Embryonic facial prominence (tissue), 1 donor: Measurements from ENCODE around the gene PAFAH1B2.
"Not testable (repeated sequence)": the region's sequence is repeated elsewhere in the genome, so short reads cannot be mapped to it uniquely, and the experiment has no call there.

ENCODE experiments used
- DNase-seq: peaks from one replicate; pipeline ENCODE4 v3.0.0-alpha.2; 2016; ENCODE audit errors: extremely low spot score

Gene PAFAH1B2

GRCh38 chr11:117127171-117127901, 16.8 kb upstream of the PAFAH1B2 start:
- no peak for DNase-seq

GRCh38 chr11:117128289-117128688, 15.8 kb upstream of the PAFAH1B2 start:
- no peak for DNase-seq

DNA sequence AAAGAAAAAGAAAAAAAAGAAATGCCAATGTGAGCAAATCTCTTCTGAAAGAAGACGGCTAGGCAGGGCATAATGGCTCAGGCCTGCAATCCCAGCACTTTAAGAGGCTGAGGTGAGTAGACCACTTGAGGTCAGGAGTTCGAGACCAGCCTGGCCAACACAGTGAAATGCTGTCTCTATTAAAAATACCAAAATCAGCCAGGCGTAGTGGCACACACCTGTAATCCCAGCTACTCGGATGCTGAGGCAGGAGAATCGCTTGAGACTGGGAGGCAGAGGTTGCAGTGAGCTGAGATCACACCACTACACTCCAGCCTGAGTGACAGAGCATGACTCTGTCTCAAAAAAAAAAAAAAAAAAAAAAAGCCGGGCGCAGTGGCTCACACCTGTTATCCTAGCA, 13.7 kb upstream of the PAFAH1B2 start:
- not testable (repeated sequence) for DNase-seq

DNA sequence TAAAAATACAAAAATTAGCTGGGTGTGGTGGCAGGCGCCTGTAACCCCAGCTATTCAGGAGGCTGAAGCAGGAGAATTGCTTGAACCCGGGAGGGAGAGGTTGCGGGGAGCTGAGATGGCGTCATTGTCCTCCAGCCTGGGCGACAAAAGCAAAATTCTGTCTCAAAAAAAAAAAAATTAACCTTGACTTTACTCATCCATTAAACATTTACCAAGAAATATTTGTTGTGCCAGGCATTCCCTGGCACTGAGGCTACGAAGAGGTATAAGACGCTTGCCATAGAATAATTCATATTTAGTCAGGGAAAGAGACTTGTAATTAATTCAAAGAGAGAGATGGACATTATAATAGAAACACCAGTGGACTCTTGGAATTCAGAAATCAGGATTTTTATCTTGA, 13.2 kb upstream of the PAFAH1B2 start:
- no peak for DNase-seq

DNA sequence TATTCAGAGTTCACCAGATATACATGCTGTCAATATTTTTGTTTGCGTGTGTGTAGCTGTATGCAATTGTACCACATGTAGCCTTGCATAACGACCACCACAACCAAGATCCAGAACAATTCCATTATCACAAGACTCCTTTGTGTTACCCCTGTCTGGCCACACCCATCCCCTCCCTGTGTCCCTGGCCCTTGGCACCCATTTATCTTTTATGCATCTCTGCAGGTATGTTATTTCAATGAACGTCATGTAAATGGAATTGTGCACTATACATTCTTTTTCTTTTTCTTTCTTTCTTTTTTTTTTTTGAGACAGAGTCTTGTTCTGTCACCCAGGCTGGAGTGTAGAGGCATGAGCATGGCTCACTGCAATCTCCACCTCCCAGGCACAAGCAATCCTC, 9.7 kb upstream of the PAFAH1B2 start:
- DNase-seq = no peak

- not testable (repeated sequence) for DNase-seq
These were observed 9.1 kb upstream of the PAFAH1B2 start for GRCh38 chr11:117134979-117135378.

DNA sequence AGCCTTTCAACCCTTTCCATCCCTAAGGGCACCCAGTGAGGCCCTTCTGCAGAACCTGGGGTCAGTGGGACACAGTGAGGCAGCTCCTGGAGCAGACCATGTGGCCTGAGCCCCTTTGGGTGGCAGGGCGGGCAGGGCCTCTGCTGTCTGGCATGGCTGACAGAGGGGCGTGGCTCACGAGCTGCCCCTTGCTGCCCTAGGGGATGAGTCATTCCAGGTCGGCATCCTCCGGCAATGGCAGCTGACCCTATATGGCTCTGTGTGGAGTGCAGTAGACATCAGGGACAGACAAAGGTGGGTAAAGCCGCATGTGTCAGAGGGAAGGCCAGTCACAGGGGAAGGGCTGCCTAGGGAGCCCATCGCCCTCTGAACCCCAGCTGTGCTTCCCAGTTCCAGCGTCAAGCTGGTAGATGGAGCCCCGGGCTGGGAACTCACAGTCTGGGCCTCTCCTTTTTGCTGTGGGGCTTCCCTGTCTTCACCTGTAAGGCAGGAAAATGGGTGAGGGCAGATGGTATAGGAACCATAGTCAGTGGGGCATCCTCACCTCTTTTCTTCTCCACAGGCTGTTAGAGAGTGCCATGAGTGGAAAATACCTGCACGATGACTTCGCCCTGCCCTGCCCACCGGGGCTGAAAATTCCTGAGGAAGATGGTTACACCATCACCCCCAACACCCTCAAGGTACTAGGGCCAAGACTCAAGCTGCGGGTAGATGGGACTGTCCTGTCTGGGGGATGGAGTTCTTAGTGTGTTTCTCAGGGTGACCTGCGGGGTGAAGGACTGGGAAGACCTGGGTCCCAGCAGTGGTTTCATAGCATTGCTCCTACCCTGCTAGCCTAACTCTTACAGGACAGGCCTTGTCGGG, 6.6 kb upstream of the PAFAH1B2 start:
- not testable (repeated sequence) for DNase-seq

DNA sequence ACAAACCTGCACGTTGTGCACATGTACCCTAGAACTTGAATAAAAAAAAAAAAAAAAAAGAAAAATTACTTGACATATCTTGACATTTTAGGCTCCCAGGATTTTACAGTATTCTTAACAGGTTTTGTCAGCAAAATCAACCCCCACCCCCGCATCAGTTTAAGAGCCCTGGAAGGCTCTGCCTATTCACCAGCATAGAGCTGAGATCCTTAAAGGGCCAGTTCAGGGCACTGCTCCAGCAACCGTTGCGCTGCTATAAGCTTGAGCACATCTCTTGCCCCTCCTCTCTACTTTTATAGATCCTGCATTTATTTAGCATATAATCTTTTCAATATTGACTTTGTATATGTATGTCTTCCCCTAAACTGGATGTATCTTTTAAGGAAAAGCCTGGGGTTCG, 697 bp upstream of the PAFAH1B2 start:
- peak; percentile 29 for DNase-seq

GRCh38 chr11:117144477-117145392, 648 bp downstream of the PAFAH1B2 start:
- peak; percentile 16 for DNase-seq

DNA sequence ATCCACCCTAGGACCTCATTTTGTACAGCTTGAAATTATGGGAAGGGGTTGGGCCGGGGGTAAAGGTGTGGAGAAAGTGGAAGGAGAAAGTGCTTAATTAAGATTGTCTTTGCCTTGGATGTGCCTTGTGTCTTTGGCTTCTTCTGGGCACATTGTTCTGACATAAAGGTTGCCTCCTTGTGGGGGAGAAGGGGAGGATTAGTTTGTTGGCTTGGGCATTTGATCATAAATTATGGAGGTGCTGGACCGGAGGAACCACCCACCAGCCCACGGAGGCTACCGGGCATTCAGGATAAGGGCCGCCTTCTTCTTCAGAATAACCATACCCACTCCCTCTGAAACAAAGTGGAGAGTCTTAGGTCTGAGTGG, 1.3 kb downstream of the PAFAH1B2 start:
- DNase-seq = no peak

DNA sequence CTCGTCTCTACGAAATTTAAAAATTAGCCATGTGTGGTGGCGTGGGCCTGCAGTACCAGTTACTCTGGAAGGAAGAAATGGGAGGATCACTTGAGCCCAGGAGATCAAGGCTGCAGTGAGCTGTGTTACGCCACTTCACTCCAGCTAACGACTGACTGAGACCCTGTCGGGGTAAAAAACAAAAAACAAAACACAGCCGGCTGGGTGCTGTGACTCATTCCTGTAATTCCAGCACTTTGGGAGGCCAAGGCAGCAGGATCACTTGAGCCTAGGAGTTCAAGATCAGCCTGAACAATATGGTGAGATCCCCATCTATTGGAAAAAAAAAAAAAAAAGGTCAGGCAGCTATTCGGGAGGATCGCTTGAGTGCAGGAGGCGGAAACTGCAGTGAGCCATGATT, 2.4 kb downstream of the PAFAH1B2 start:
- DNase-seq = no peak

- DNase-seq = no peak
These were observed 8.0 kb downstream of the PAFAH1B2 start for GRCh38 chr11:117152066-117152465.

GRCh38 chr11:117154468-117154867, 10.4 kb downstream of the PAFAH1B2 start:
- no peak for DNase-seq

DNA sequence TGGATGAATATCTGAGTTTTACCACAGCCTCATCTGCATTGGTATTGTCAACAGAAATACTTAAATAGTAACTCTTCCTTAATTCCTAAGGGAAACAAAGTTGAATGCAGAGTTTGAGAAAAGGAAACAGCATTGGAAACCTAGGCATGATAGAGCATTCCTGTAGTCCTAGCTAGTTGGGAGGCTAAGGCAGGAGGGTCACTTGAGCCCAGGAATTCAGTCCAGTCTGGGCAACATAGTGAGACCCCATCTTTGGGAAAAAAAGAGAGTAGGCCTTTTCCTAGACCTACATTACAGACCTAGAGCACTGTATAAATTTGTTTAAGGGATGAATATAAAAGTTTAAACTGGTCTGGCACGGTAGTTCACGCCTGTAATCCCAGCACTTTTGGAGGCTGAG, 13.4 kb downstream of the PAFAH1B2 start:
- no peak for DNase-seq

DNA sequence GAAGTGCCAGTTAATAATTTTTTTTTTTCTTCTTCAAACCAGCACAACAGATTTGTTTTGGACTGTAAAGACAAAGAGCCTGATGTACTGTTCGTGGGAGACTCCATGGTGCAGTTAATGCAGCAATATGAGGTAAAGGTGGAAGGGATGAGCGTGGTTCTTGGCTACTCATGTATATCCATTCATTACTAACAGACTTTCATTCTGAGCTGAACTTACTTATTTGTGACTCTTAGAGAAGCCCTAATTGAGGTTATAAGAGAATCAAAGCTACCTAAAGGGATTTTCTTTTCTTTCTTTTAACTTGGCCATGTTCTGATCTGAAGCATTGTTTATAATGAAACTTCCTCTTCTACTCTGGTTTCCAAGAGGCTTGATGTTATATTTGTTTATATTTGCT, 15.8 kb downstream of the PAFAH1B2 start:
- no peak for DNase-seq

GRCh38 chr11:117160826-117161225, 16.7 kb downstream of the PAFAH1B2 start:
- no peak for DNase-seq

DNA sequence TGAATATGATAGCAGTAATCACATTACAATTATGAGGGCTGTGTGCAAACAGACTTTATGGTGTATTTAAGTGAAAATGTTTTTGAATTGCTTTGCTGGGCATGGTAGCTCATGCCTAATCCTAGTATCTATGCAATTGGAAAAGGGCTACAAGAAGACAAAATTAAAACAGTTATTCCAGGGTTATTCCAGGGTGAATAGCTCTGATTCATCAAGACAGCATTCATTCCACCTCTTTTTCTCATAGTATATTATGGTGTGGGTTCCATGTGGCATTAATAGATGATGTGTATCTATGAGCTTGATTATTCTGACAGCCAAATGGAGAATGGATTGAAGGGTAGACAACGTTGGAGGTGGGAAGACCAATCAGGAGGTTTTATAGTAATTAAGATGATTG, 22.4 kb downstream of the PAFAH1B2 start:
- DNase-seq = no peak

DNA sequence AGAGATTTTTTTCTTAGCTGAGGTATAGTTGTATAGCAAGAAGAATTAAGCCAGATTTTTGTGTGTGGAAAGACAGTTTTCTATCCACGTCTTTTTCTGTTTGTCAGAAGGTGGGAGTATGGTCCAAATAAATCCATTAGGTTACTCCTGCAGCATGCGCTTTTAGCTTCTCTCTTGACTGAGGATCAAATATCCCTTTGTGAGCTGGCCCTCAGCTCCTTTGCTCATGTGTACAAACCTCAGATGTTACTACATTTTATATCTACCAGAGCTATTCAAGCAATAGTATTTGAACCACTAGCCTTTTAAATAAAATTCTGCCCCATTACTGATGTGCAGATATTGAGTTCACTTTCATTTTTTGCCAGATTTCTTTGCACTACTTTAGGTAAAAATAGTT, 25.6 kb downstream of the PAFAH1B2 start:
- no peak for DNase-seq

GRCh38 chr11:117170210-117170609, 26.1 kb downstream of the PAFAH1B2 start:
- no peak for DNase-seq

DNA sequence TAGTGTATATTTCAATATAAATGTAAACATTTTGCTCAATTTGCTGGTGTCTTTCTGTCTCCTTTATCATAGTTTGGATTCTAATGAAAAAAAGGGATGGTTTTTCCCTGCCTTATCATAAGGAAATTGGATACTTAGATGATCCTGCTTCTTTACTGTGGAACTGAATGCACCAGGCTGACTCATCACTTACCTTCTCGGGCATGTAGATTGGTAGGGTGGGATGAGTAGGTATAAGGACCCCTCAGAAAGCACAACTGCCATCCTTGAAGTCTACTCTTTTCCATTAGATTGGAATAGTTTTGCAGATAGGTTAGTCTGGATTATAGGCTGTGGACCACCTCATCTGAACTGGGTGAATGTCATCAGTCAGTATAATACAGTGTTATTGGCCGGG, 26.9 kb downstream of the PAFAH1B2 start:
- DNase-seq = no peak

DNA sequence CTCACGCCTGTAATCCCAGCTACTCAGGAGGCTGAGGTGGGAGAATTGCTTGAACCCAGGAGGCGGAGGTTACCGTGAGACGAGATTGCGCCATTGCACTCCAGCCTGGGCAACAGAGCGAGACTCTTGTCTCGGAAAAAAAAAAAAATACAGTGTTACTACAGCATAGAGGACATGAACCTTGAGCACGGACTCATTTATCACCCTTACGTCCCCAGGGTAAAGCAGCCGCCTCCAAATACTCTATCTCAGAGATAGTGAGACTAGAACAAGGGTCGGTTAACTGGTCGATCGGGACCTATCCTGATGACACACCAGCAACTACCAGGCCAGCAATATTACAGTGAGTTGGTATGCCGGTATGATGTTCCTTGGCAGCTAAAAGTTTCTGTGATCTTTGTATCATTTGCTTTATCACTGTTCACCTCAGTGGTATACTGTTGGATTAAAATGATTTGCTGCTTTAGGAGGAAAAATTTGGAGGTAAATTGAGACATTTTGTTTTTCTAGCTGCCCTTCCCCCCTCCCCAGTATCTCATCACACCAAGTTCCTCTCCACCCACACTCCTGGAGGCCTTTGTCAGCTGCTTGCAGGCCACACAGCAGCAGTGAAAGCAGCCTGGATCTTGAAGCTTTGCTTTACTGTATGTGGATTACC, 27.4 kb downstream of the PAFAH1B2 start:
- no peak for DNase-seq
